ENCODE results near the gene GPR68. TPM values are rescaled to one million over a fixed set of nuclear protein-coding genes. Genes with fewer than 3 reads are reported as not detected.

GPR68 gene
- total and polyA plus RNA-seq, 2 donors (not counting 1 experiment from before 2014, with no cell fraction given): 0.31 to 0.34 TPM

Other genes with a start within 250 kb of the GPR68 start
- 33.8 and 34.6 TPM in 2 replicates for gene RPS6KA5, start 184.1 kb downstream of the GPR68 start, total RNA-seq
- 6.0 and 9.0 TPM in 2 replicates for gene RPS6KA5, start 184.1 kb downstream of the GPR68 start, polyA plus RNA-seq
- gene DGLUCY, start 130.6 kb downstream of the GPR68 start, total RNA-seq: 103 and 110 TPM in 2 replicates
- 91.5 and 98.6 TPM in 2 replicates for gene DGLUCY, start 130.6 kb downstream of the GPR68 start, polyA plus RNA-seq
- gene CCDC88C, start 173.1 kb upstream of the GPR68 start, total RNA-seq: 181 and 197 TPM in 2 replicates
- 94.3 and 98.7 TPM in 2 replicates for gene CCDC88C, start 173.1 kb upstream of the GPR68 start, polyA plus RNA-seq